ENCODE results near the gene RHOT2. TPM values are rescaled to one million over a fixed set of nuclear protein-coding genes. Genes with fewer than 3 reads are reported as not detected.

RHOT2 gene
- total and polyA plus RNA-seq, 9 of the 15 experiments (the other 6 are each of a cell fraction or from before 2014, with no cell fraction given) = 5.0 to 373 (median 112) TPM

DNA sequence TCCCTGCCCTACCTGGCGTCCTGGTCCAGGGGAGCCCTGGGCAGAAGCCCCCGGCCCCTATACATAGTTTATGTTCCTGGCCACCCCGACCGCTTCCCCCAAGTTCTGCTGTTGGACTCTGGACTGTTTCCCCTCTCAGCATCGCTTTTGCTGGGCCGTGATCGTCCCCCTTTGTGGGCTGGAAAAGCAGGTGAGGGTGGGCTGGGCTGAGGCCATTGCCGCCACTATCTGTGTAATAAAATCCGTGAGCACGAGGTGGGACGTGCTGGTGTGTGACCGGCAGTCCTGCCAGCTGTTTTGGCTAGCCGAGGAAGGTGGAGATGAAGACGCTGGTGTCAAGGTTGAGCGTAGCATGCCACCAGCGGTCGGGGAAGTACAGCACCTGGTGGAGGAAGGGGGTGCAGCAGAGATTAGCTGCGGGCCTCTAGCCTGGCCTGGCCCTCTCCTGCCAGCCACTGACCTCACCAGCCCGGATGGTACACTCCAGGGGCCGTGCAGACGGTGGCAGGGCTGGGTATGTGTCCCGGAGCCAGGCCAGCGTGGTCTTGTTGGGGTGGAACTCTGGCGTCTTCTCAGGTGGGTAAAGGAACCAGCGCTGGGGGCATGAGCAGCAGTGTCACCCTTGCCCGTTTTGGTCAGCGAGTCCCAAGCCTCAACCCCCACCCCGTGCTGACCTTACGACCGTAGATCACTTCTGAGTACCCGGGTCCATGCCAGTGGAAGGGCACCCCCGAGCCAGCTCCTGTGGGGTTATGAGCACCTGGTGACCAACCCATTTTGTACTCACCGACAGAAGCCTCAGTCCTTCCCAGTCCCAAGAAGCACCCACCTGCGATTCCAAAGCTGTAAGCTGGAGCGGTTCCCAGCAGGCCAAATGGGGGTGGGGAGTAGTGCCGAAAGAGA, 14.8 kb downstream of the RHOT2 start (continued):
- TF ChIP-seq, protein P1, sequence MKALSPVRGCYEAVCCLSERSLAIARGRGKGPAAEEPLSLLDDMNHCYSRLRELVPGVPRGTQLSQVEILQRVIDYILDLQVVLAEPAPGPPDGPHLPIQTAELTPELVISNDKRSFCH (CRISPR knock-in tag; IDR thresholded peaks at IDR 0.05) = no peak
- TF ChIP-seq, protein P1 (tag; IDR thresholded peaks at IDR 0.05) = no peak
- no peak for TF ChIP-seq ZBTB7A (IDR thresholded peaks at IDR 0.05; ENCODE audit: borderline replicate concordance, control insufficient read depth, low read depth, low read length)

DNA sequence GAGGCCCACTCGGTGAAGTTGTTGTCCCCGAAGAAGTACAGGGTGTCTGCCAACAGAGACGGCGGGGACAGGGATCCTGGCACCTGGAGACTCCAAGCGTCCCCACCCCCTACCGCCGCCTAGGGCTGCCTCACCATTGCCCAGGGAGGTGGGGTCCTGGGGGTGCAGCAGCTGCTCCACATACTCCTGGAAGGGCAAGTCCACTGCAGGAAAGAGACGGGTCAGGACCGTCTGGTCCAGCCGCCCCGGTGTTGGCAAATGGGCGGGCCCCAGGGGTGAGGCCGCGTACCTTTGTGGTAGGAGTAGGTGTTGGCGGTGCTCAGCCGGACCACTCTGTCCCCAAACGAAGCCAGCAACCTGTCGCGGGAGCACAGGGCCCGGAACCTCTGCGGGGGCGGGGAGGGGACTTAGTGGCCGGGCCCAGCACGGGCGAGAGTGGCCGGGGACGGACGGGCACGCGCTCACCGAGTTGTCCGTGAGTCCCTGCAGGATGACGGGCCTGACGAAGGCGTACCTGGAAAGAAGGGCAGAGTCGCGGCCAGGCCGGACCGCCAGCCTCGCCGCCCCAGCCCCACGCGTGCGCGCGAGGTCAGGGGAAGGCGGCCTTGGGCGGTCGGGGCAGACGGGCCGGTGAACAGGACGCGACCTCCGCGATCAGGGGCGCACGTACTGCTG, 15.6 kb downstream of the RHOT2 start:
- Histone ChIP-seq H3K27ac (ENCODE audit: extremely low read depth, low read depth, low read length) (peak overlapping the region; percentile 88), H3K9me3 (replicated peaks; ENCODE audit: control insufficient read depth, insufficient read depth, low read depth, low read length) (no peaks in the 10 kb centered on the region), H2AFZ (ENCODE audit: low read depth, low read length) (peak overlapping the region; percentile 24; the same call in 1 of the 2 replicates), H3K36me3 (ENCODE audit: control insufficient read depth, insufficient read depth, low read length) (peaks cover 61% of the 10 kb centered on the region), H3K9ac (ENCODE audit: insufficient read depth in 1 of 2, low read depth in 2 of 2, low read length in 2 of 2) (peak overlapping the region; percentile 71 to 98), H3K4me2 (ENCODE audit: insufficient read depth, low read length) (peak overlapping the region; percentile 75), H3K9me1 (ENCODE audit: control insufficient read depth, insufficient read depth, low read length) (peaks cover 11% of the 10 kb centered on the region), H3K79me2 (ENCODE audit: control insufficient read depth, insufficient read depth, low read length) (peaks cover 41% of the 10 kb centered on the region), H3K4me3 (peak overlapping the region; percentile 98), H4K20me1 (replicated peaks; ENCODE audit: control insufficient read depth, insufficient read depth, low read length) (peaks cover 21% of the 10 kb centered on the region), H3K27me3 (ENCODE audit: control insufficient read depth in 2 of 2, insufficient read depth in 2 of 2, low read length in 2 of 2) (no peaks in the 10 kb centered on the region), H3K4me1 (replicated peaks in 1 of 2; ENCODE audit: control insufficient read depth in 2 of 2, insufficient read depth in 2 of 2, low read length in 2 of 2) (peaks cover 32 to 96% of the 10 kb centered on the region in 2 experiments)
- peak in 3 of 4 experiments; percentile 23 to 70 (median 32) for DNase-seq (ENCODE audit: extremely low read depth in 1 of 4, low spot score in 3 of 4)
- no TSS peak for BruUV-seq (replicated peaks)
- WGBS (ENCODE audit: insufficient coverage, low coverage, missing lambda C conversion rate) = 3% methylated on average over 49 of the region's 57 CpGs
- in situ Hi-C loops (cut with MboI) = no loop called here
- POLR2A ChIA-PET = interaction anchor here (0.6 to 0.8 kb wide), 5 partner anchors 8 to 441 kb away, joined by 3 to 6 read pairs (median 3); partner anchors contain the start of gene RHBDL1
- CTCF ChIA-PET (ENCODE audit: low intra/inter-chr PET ratio) = no interaction called here
- intact Hi-C loops (cut with micrococcal nuclease) = loop anchor here (5.0 kb wide), 1 partner anchor 286 kb away; the partner anchor contains the start of gene NME4
- no peak for FAIRE-seq
- ATAC-seq = peak; percentile 6
- no peak for TF ChIP-seq CBX8 (IDR thresholded peaks at IDR 0.05; ENCODE audit: borderline replicate concordance, extremely low read depth, low read depth, low read length, poor library complexity, severe bottlenecking)
- TF ChIP-seq, protein P2, sequence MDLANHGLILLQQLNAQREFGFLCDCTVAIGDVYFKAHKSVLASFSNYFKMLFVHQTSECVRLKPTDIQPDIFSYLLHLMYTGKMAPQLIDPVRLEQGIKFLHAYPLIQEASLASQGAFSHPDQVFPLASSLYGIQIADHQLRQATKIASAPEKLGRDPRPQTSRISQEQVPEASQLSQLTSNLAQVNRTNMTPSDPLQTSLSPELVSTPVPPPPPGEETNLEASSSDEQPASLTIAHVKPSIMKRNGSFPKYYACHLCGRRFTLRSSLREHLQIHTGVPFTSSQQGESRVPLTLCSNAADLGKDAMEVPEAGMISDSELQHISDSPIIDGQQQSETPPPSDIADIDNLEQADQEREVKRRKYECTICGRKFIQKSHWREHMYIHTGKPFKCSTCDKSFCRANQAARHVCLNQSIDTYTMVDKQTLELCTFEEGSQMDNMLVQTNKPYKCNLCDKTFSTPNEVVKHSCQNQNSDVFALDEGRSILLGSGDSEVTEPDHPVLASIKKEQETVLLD (IDR thresholded peaks at IDR 0.05) = no peak
- no peak for TF ChIP-seq FOXM1 (IDR thresholded peaks at IDR 0.05; ENCODE audit: low read depth)
- peak; percentile 71; the same call in 1 of the 2 replicates for TF ChIP-seq FOXM1 (CRISPR knock-in tag; IDR thresholded peaks at IDR 0.05; ENCODE audit: low read depth)
- peak; percentile 59 for TF ChIP-seq ZFX (CRISPR knock-in tag; IDR thresholded peaks at IDR 0.05)
- TF ChIP-seq ZNF212 (CRISPR knock-in tag; IDR thresholded peaks at IDR 0.05) = 0 out of 2 replicates have a peak, but pooled peaks have one; percentile 8
- no peak for TF ChIP-seq FOXA1 (IDR thresholded peaks at IDR 0.05; ENCODE audit: borderline replicate concordance)

Measured in K562 (cell line).